Measurements from ENCODE around the gene SERGEF. TPM values are rescaled to one million over a fixed set of nuclear protein-coding genes. Genes with fewer than 3 reads are reported as not detected.

The SERGEF gene
- polyA plus RNA-seq, 1 of the 3 experiments (the other 2 are of a cell fraction), result 23.1 TPM

GRCh38 chr11:17746096-17746495 lies 266.8 kb downstream of the SERGEF start:
- no peaks in the 10 kb centered on the region for H3K9me3 ChIP-seq
- H3K79me2 ChIP-seq (ENCODE audit: insufficient read depth), result no peaks in the 10 kb centered on the region
- no peak overlapping the region for H3K4me2 ChIP-seq
- ChIA-PET POLR2A (no interaction called here), CTCF (interaction anchor here (1.8 to 2.0 kb wide), 3 partner anchors 11 to 227 kb away, joined by 5 to 12 read pairs (median 7); no protein-coding TSS in a partner anchor)
- WGBS (ENCODE audit: low lambda C conversion rate), result 61% methylated on average over 11 of the region's 11 CpGs
- no peak overlapping the region for H3K27ac ChIP-seq (ENCODE audit: low read depth in 2 of 2, low read length in 1 of 2)
- H3K4me1 ChIP-seq (ENCODE audit: control insufficient read depth in 1 of 2, insufficient read depth in 2 of 2, low read depth in 1 of 2, low read length in 1 of 2), result no peaks in the 10 kb centered on the region
- H3K36me3 ChIP-seq (replicated peaks in 1 of 2; ENCODE audit: control insufficient read depth in 1 of 2, insufficient read depth in 2 of 2, low read length in 1 of 2), result no peaks in the 10 kb centered on the region
- no peak for DNase-seq
- H3K27me3 ChIP-seq (ENCODE audit: insufficient read depth), result no peaks in the 10 kb centered on the region
- H2AFZ ChIP-seq (ENCODE audit: low read depth), result no peak overlapping the region
- TF ChIP-seq ELF1 (IDR thresholded peaks at IDR 0.05) (no peak), FOSL2 (IDR thresholded peaks at IDR 0.05; ENCODE audit: borderline replicate concordance, low read depth) (no peak), GABPA (IDR thresholded peaks at IDR 0.05; ENCODE audit: low read depth) (no peak)
- H3F3A ChIP-seq (replicated peaks; ENCODE audit: insufficient read depth), result no peaks in the 10 kb centered on the region
- no peak overlapping the region for H3K4me3 ChIP-seq (ENCODE audit: low read depth in 2 of 2, low read length in 1 of 2)
- no peaks in the 10 kb centered on the region for H4K20me1 ChIP-seq (ENCODE audit: insufficient read depth)
- H3K9me2 ChIP-seq, result no peaks in the 10 kb centered on the region
- no peak overlapping the region for H3K9ac ChIP-seq

GRCh38 chr11:17745023-17745772 lies 267.6 kb downstream of the SERGEF start:
- CTCF ChIA-PET, result interaction anchor here (1.8 kb wide), 1 partner anchor 10 kb away, joined by 5 read pairs; no protein-coding TSS in a partner anchor
- 73% methylated on average over 17 of the region's 20 CpGs for WGBS (ENCODE audit: low lambda C conversion rate)
- H3K4me2 ChIP-seq, result no peak overlapping the region
- no peak overlapping the region for H3K27ac ChIP-seq (ENCODE audit: low read depth in 2 of 2, low read length in 1 of 2)
- TF ChIP-seq REST (IDR thresholded peaks at IDR 0.05; ENCODE audit: low read depth, low read length) (no peak), PBX3 (IDR thresholded peaks at IDR 0.05) (no peak), USF1 (IDR thresholded peaks at IDR 0.05; ENCODE audit: borderline replicate concordance, low read depth) (no peak), GATA2 (CRISPR knock-in tag; IDR thresholded peaks at IDR 0.05) (no peak), SIN3A (IDR thresholded peaks at IDR 0.05; ENCODE audit: borderline replicate concordance, low read depth, low read length) (no peak), RCOR1 (IDR thresholded peaks at IDR 0.05; ENCODE audit: low read length) (no peak), MEF2A (IDR thresholded peaks at IDR 0.05; ENCODE audit: borderline replicate concordance, low read depth) (no peak), MAX (IDR thresholded peaks at IDR 0.05; ENCODE audit: low read depth) (no peak), TCF12 (IDR thresholded peaks at IDR 0.05) (no peak), POLR2AphosphoS5 (IDR thresholded peaks at IDR 0.05; ENCODE audit: low read depth, low read length) (no peak), JUND (IDR thresholded peaks at IDR 0.05) (no peak), ELF1 (IDR thresholded peaks at IDR 0.05) (no peak), GABPA (IDR thresholded peaks at IDR 0.05; ENCODE audit: low read depth) (no peak), CTCF (IDR thresholded peaks at IDR 0.05) (no peak), FOSL2 (IDR thresholded peaks at IDR 0.05; ENCODE audit: borderline replicate concordance, low read depth) (no peak), RAD21 (IDR thresholded peaks at IDR 0.05; ENCODE audit: low read length) (no peak), YY1 (IDR thresholded peaks at IDR 0.05; ENCODE audit: low read depth) (no peak), IRF3 (IDR thresholded peaks at IDR 0.05; ENCODE audit: low read depth, low read length) (no peak)
- H2AFZ ChIP-seq (ENCODE audit: low read depth), result no peak overlapping the region
- no peak overlapping the region for H3K9ac ChIP-seq
- H3K79me2 ChIP-seq (ENCODE audit: insufficient read depth), result no peaks in the 10 kb centered on the region
- no peaks in the 10 kb centered on the region for H3K27me3 ChIP-seq (ENCODE audit: insufficient read depth)
- no peaks in the 10 kb centered on the region for H3K9me3 ChIP-seq
- no peak for DNase-seq
- H4K20me1 ChIP-seq (ENCODE audit: insufficient read depth), result no peaks in the 10 kb centered on the region
- no peak overlapping the region for H3K4me3 ChIP-seq (ENCODE audit: low read depth in 2 of 2, low read length in 1 of 2)
- no peaks in the 10 kb centered on the region for H3F3A ChIP-seq (replicated peaks; ENCODE audit: insufficient read depth)
- H3K9me2 ChIP-seq, result no peaks in the 10 kb centered on the region
- POLR2A ChIA-PET, result no interaction called here
- no peaks in the 10 kb centered on the region for H3K36me3 ChIP-seq (replicated peaks in 1 of 2; ENCODE audit: control insufficient read depth in 1 of 2, insufficient read depth in 2 of 2, low read length in 1 of 2)
- H3K4me1 ChIP-seq (ENCODE audit: control insufficient read depth in 1 of 2, insufficient read depth in 2 of 2, low read depth in 1 of 2, low read length in 1 of 2), result no peaks in the 10 kb centered on the region; a peak in 1 of 4 replicates

All from SK-N-SH (cell line).